ENCODE measurements around the gene CR1.

GRCh38 chr1:207514890-207515289 lies 18.9 kb downstream of the CR1 start:
- no peak for TF ChIP-seq CTCF (IDR thresholded peaks at IDR 0.05)
- no peak for TF ChIP-seq EP300 (IDR thresholded peaks at IDR 0.05)
- TF ChIP-seq POLR2A (IDR thresholded peaks at IDR 0.05): no peak
